Vagina (tissue), 2 donors: ENCODE data around the gene TTC39B.

Source experiments
- POLR2AphosphoS5 ChIP-seq, 2 donors: sonication (generic); formaldehyde crosslinking; IDR thresholded peaks; one replicate each; pipeline ENCODE4 v1.9.0; 2017; ENCODE audit warnings: antibody characterized with exemption in 2 of 2, mild to moderate bottlenecking in 2 of 2, low read depth in 1 of 2; ENCODE audit not compliant: insufficient read depth in 1 of 2
- TF ChIP-seq, protein P1 (sequence below), 3 experiments: fragments of 450-650 bp in 2 of 3; fragments of 200-600 bp in 1 of 3; sonication (generic) in 1 of 3; IDR thresholded peaks; one replicate each; pipeline ENCODE4 v1.5.1; 2017 to 2019; ENCODE audit warnings: antibody characterized with exemption in 3 of 3, mild to moderate bottlenecking in 2 of 3, moderate library complexity in 2 of 3

DNA sequence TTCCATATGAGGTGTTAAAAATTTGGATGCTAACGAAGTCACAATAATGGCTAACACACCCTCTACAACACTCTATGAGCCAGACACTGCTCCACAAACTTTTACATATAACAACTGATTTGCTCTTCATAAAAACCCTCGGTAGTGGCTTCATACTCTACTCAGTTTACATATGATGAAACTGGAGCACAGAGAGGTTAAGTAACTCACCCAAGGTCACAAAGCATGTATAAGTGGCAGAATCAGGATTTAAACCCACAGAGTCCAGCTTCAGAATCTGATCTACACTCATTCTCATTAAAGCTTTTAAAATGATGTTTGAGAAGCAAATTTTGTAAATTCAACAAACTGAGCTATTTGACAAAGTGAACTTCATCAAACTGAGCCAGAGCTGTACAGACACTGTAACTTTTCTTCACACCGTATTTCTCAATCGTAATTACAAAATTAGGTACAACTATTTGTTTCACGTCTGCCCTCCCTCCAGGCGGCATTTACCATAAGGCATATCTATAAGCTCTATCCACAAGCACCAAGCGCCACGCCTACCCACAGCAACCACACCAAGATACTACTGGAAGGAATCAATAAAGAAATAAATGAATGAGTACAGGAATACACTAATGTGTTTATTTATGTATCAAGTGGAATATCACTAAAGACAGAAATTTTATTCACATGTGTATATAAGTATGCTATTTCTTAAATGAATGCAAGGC lies 24.3 kb downstream of the TTC39B start:
- TF ChIP-seq POLR2AphosphoS5 (IDR thresholded peaks at IDR 0.05; ENCODE audit: insufficient read depth in 1 of 2, low read depth in 1 of 2), result no peak
- TF ChIP-seq, protein P1, sequence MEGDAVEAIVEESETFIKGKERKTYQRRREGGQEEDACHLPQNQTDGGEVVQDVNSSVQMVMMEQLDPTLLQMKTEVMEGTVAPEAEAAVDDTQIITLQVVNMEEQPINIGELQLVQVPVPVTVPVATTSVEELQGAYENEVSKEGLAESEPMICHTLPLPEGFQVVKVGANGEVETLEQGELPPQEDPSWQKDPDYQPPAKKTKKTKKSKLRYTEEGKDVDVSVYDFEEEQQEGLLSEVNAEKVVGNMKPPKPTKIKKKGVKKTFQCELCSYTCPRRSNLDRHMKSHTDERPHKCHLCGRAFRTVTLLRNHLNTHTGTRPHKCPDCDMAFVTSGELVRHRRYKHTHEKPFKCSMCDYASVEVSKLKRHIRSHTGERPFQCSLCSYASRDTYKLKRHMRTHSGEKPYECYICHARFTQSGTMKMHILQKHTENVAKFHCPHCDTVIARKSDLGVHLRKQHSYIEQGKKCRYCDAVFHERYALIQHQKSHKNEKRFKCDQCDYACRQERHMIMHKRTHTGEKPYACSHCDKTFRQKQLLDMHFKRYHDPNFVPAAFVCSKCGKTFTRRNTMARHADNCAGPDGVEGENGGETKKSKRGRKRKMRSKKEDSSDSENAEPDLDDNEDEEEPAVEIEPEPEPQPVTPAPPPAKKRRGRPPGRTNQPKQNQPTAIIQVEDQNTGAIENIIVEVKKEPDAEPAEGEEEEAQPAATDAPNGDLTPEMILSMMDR (IDR thresholded peaks at IDR 0.05), result no peak
